PC-9 (cell line): ENCODE results near the gene LYPLAL1. TPM values are rescaled to one million over a fixed set of nuclear protein-coding genes. Genes with fewer than 3 reads are reported as not detected.

Experiments
- BruUV-seq: library from RNA; stranded (reverse); fragments of 400-500 nt; replicated peaks from 2 replicates; lab custom pipeline; 2021; lab: Mats Ljungman, UMichigan
- CTCF ChIA-PET: fragments of 300-600 bp; sonication (Branson Sonifier 250); formaldehyde crosslinking; loops from one replicate; lab custom pipeline; 2022; ENCODE audit warnings: antibody characterized with exemption; lab: Charles Lee
- POLR2A ChIA-PET: fragments of 300-600 bp; sonication (Branson Sonifier 250); formaldehyde crosslinking; loops from one replicate; lab custom pipeline; 2022; ENCODE audit warnings: antibody characterized with exemption; ENCODE audit not compliant: unreplicated experiment; lab: Charles Lee
- DNase-seq, 2 experiments: peaks; one replicate each; pipeline versions ENCODE4 v3.0.0 to v3.0.0-alpha.2; 2015 to 2022; ENCODE audit warnings: mixed read lengths in 1 of 2
- H2AFZ ChIP-seq: fragments of 200-600 bp; sonication (generic); 2 replicates; pipeline ENCODE4 v1.8.1; 2017; ENCODE audit warnings: antibody characterized with exemption
- H3F3A ChIP-seq: fragments of 200-600 bp; sonication (generic); 2 replicates; pipeline ENCODE4 v1.8.1; 2017; ENCODE audit warnings: antibody characterized with exemption, mild to moderate bottlenecking, low read depth; ENCODE audit not compliant: insufficient read depth
- H3K27ac ChIP-seq: fragments of 200-600 bp; sonication (generic); 2 replicates; pipeline ENCODE4 v1.6.1; 2016; ENCODE audit warnings: mixed run types
- H3K27me3 ChIP-seq: fragments of 200-600 bp; sonication (generic); 2 replicates; pipeline ENCODE4 v1.6.1; 2016; ENCODE audit warnings: low read depth, mixed run types; ENCODE audit not compliant: insufficient read depth
- H3K36me3 ChIP-seq: fragments of 200-600 bp; sonication (generic); 2 replicates; pipeline ENCODE4 v1.6.1; 2016; ENCODE audit warnings: low read depth, mixed run types
- H3K4me1 ChIP-seq: fragments of 200-600 bp; sonication (generic); replicated peaks from 2 replicates; pipeline ENCODE4 v1.6.1; 2016; ENCODE audit warnings: mixed run types; ENCODE audit not compliant: insufficient read depth
- H3K4me2 ChIP-seq: fragments of 200-600 bp; sonication (generic); 2 replicates; pipeline ENCODE4 v1.6.1; 2017; ENCODE audit warnings: mixed run types
- H3K4me3 ChIP-seq: fragments of 200-600 bp; sonication (generic); 2 replicates; pipeline ENCODE4 v1.6.1; 2016; ENCODE audit warnings: mixed run types
- H3K79me2 ChIP-seq: fragments of 200-600 bp; sonication (generic); 2 replicates; pipeline ENCODE4 v1.6.1; 2017; ENCODE audit warnings: low read depth, mixed run types
- H3K9me2 ChIP-seq: fragments of 200-600 bp; sonication (generic); 2 replicates; pipeline ENCODE4 v1.8.1; 2017; ENCODE audit warnings: mild to moderate bottlenecking; ENCODE audit not compliant: insufficient read depth
- H3K9me3 ChIP-seq: fragments of 200-600 bp; sonication (generic); 2 replicates; pipeline ENCODE4 v1.8.1; 2016; ENCODE audit warnings: low read depth; ENCODE audit not compliant: insufficient read depth
- H4K20me1 ChIP-seq: fragments of 200-600 bp; sonication (generic); 2 replicates; pipeline ENCODE4 v1.8.1; 2017; ENCODE audit not compliant: insufficient read depth
- CTCF ChIP-seq: fragments of 200-600 bp; sonication (generic); conservative IDR thresholded peaks from 2 replicates; pipeline ENCODE4 v1.6.1; 2017; ENCODE audit warnings: mixed run types, antibody characterized with exemption, mild to moderate bottlenecking, moderate library complexity
- EZH2 ChIP-seq: fragments of 200-600 bp; sonication (generic); IDR thresholded peaks from 2 replicates; pipeline ENCODE4 v1.8.0; 2017; ENCODE audit warnings: antibody characterized with exemption, low read depth
- intact Hi-C: fragments of 100-400 bp; cut with micrococcal nuclease; formaldehyde crosslinking; loops from one replicate; pipeline ENCODE4 v1.10.0; 2022; ENCODE audit not compliant: unreplicated experiment
- total RNA-seq: library from RNA; stranded (reverse); gene quantifications from 2 replicates; pipeline ENCODE4 v1.2.3, GENCODE V29; 2021

Gene LYPLAL1
- total RNA-seq, 1 experiment from 2014 or later, result 57.0 TPM

- Histone ChIP-seq H4K20me1 (no peaks in the 10 kb centered on the region), H2AFZ (no peak overlapping the region), H3K27me3 (no peaks in the 10 kb centered on the region), H3K4me1 (no peaks in the 10 kb centered on the region), H3K4me3 (no peak overlapping the region), H3K9me3 (no peaks in the 10 kb centered on the region), H3K9me2 (no peaks in the 10 kb centered on the region; the same call in 1 of the 2 replicates), H3K4me2 (no peak overlapping the region), H3K79me2 (no peaks in the 10 kb centered on the region), H3K27ac (no peak overlapping the region), H3F3A (no peaks in the 10 kb centered on the region), H3K36me3 (no peaks in the 10 kb centered on the region)
- ChIA-PET CTCF (no interaction called here), POLR2A (no interaction called here)
- intact Hi-C loops, result no loop called here
- no peak for DNase-seq
- no TSS peak for BruUV-seq
- TF ChIP-seq EZH2 (no peak), CTCF (no peak)
These were observed 22.2 kb upstream of the LYPLAL1 start for GRCh38 chr1:219151467-219151866.

GRCh38 chr1:219152751-219153150 lies 20.9 kb upstream of the LYPLAL1 start:
- Histone ChIP-seq H3K27ac (no peak overlapping the region), H3K9me3 (no peaks in the 10 kb centered on the region), H3K9me2 (no peaks in the 10 kb centered on the region; the same call in 1 of the 2 replicates), H3K4me3 (no peak overlapping the region), H4K20me1 (no peaks in the 10 kb centered on the region), H3K36me3 (no peaks in the 10 kb centered on the region), H2AFZ (no peak overlapping the region), H3K4me2 (no peak overlapping the region), H3F3A (no peaks in the 10 kb centered on the region), H3K79me2 (no peaks in the 10 kb centered on the region), H3K27me3 (no peaks in the 10 kb centered on the region), H3K4me1 (no peaks in the 10 kb centered on the region)
- BruUV-seq, result no TSS peak
- DNase-seq, result no peak
- intact Hi-C loops, result no loop called here
- TF ChIP-seq EZH2 (no peak), CTCF (no peak)
- ChIA-PET POLR2A (no interaction called here), CTCF (no interaction called here)

GRCh38 chr1:219153723-219154122 lies 20.0 kb upstream of the LYPLAL1 start:
- H2AFZ ChIP-seq, result no peak overlapping the region
- no peak overlapping the region for H3K4me3 ChIP-seq
- BruUV-seq, result no TSS peak
- H3F3A ChIP-seq, result no peaks in the 10 kb centered on the region
- H3K79me2 ChIP-seq, result no peaks in the 10 kb centered on the region
- H3K27me3 ChIP-seq, result no peaks in the 10 kb centered on the region
- no peaks in the 10 kb centered on the region; the same call in 1 of the 2 replicates for H3K9me2 ChIP-seq
- H3K36me3 ChIP-seq, result no peaks in the 10 kb centered on the region
- intact Hi-C loops, result no loop called here
- H3K4me2 ChIP-seq, result no peak overlapping the region
- POLR2A ChIA-PET, result no interaction called here
- no peak for DNase-seq
- CTCF ChIA-PET, result interaction anchor here (0.5 kb wide), 1 partner anchor 414 kb away, joined by 6 read pairs; no protein-coding TSS in a partner anchor
- no peak for TF ChIP-seq EZH2
- TF ChIP-seq CTCF, result no peak
- H3K9me3 ChIP-seq, result no peaks in the 10 kb centered on the region
- no peaks in the 10 kb centered on the region for H3K4me1 ChIP-seq
- no peak overlapping the region for H3K27ac ChIP-seq
- H4K20me1 ChIP-seq, result no peaks in the 10 kb centered on the region
